GM12878 (cell line): Measurements from ENCODE around the gene SERPINE2. TPM values are rescaled to one million over a fixed set of nuclear protein-coding genes. Genes with fewer than 3 reads are reported as not detected.

Experiments
- ATAC-seq: fragments of 200-7000 bp; cut with Tn5 transposase; 3 replicates; pipeline ENCODE4 v1.9.1; 2020; ENCODE audit warnings: mild to moderate bottlenecking, moderate library complexity
- BruUV-seq: library from RNA; stranded (reverse); fragments of 400-500 nt; replicated peaks from 2 replicates; lab custom pipeline; 2021; lab: Mats Ljungman, UMichigan
- CTCF ChIA-PET: fragments of 300-600 bp; sonication (Branson Sonifier 250); formaldehyde crosslinking; extraction: SDS; loops from one replicate; lab custom pipeline; 2021; ENCODE audit warnings: inconsistent platforms; lab: Yijun Ruan, JAX
- POLR2A ChIA-PET: fragments of 350-600 bp; formaldehyde crosslinking; extraction: SDS; loops from one replicate; lab custom pipeline; 2021; ENCODE audit warnings: inconsistent platforms; lab: Charles Lee
- RAD21 ChIA-PET: fragments of 300-600 bp; sonication (Branson Sonifier 250); formaldehyde crosslinking; loops from one replicate; lab custom pipeline; 2023; ENCODE audit warnings: antibody characterized with exemption; ENCODE audit not compliant: unreplicated experiment; lab: Charles Lee
- SMC1A ChIA-PET: fragments of 300-600 bp; sonication (Branson Sonifier 250); formaldehyde crosslinking; loops from one replicate; lab custom pipeline; 2023; ENCODE audit not compliant: unreplicated experiment, uncharacterized antibody; lab: Charles Lee
- DNase-seq: peaks from one replicate; pipeline ENCODE4 v3.0.0-alpha.2; 2011; ENCODE audit warnings: low read depth, low spot score
- FAIRE-seq: peaks from 3 replicates; lab custom pipeline; 2011; peaks lifted over from hg19 to GRCh38; lab: Jason Lieb, UNC
- H2AFZ ChIP-seq: 2 replicates; pipeline ENCODE4 v1.6.0; 2011; ENCODE audit warnings: low read depth, low read length, control low read depth; ENCODE audit not compliant: control insufficient read depth
- H3K27ac ChIP-seq: 2 replicates; pipeline ENCODE4 v1.5.1; 2011; ENCODE audit warnings: control low read depth; ENCODE audit not compliant: control insufficient read depth, insufficient read depth
- H3K27me3 ChIP-seq, 2 experiments: replicated peaks in 1 of 2; 2 replicates each; pipeline versions ENCODE4 v1.6.0 to v1.6.1; 2011; ENCODE audit warnings: low read length in 1 of 2; ENCODE audit not compliant: control insufficient read depth in 2 of 2, insufficient read depth in 2 of 2
- H3K36me3 ChIP-seq, 2 experiments: 2 replicates each; pipeline ENCODE4 v1.5.1; 2011; ENCODE audit warnings: low read length in 1 of 2; ENCODE audit not compliant: control insufficient read depth in 2 of 2, insufficient read depth in 2 of 2
- H3K4me1 ChIP-seq: 2 replicates; pipeline ENCODE4 v1.6.1; 2011; ENCODE audit warnings: mild to moderate bottlenecking, low read length, moderate library complexity, mixed read lengths; ENCODE audit not compliant: control insufficient read depth, insufficient read depth
- H3K4me2 ChIP-seq: 2 replicates; pipeline ENCODE4 v1.6.0; 2011; ENCODE audit warnings: control low read depth; ENCODE audit not compliant: control insufficient read depth, insufficient read depth
- H3K4me3 ChIP-seq: fragments of 200-600 bp; sonication (generic); 2 replicates; pipeline ENCODE4 v1.5.1; 2016
- H3K79me2 ChIP-seq: 2 replicates; pipeline ENCODE4 v1.6.0; 2011; ENCODE audit warnings: low read length; ENCODE audit not compliant: control insufficient read depth, insufficient read depth
- H3K9ac ChIP-seq: 2 replicates; pipeline ENCODE4 v1.8.0; 2011; ENCODE audit warnings: low read length, control low read depth, mixed read lengths; ENCODE audit not compliant: control insufficient read depth, insufficient read depth
- H3K9me3 ChIP-seq: replicated peaks from 3 replicates; pipeline ENCODE4 v1.5.1; 2011; ENCODE audit warnings: mild to moderate bottlenecking, low read length; ENCODE audit not compliant: control insufficient read depth, insufficient read depth
- H4K20me1 ChIP-seq: 2 replicates; pipeline ENCODE4 v1.6.0; 2011; ENCODE audit not compliant: control insufficient read depth, insufficient read depth
- BCLAF1 ChIP-seq: fragments of 450-650 bp; IDR thresholded peaks from 2 replicates; pipeline ENCODE4 v1.6.1; 2017; ENCODE audit warnings: antibody characterized with exemption, mild to moderate bottlenecking, moderate library complexity
- CBX3 ChIP-seq: fragments of 200-600 bp; sonication (generic); IDR thresholded peaks from 2 replicates; pipeline ENCODE4 v1.6.1; 2016; ENCODE audit warnings: low read depth, borderline replicate concordance
- CEBPB ChIP-seq, 2 experiments: fragments of 150-350 bp in 1 of 2; IDR thresholded peaks; 2 replicates each; pipeline ENCODE4 v1.6.1; 2012 to 2014; ENCODE audit warnings: low read depth in 2 of 2, low read length in 2 of 2, borderline replicate concordance in 1 of 2, inconsistent platforms in 1 of 2
- CTCF ChIP-seq, 3 experiments: IDR thresholded peaks in 2 of 3; conservative IDR thresholded peaks in 1 of 3; 2 replicates each; pipeline ENCODE4 v1.5.1; 2011; ENCODE audit warnings: low read depth in 3 of 3, low read length in 3 of 3, mild to moderate bottlenecking in 3 of 3, control low read depth in 2 of 3, moderate library complexity in 2 of 3, inconsistent platforms in 1 of 3, mixed read lengths in 1 of 3; ENCODE audit not compliant: control insufficient read depth in 2 of 3, insufficient read depth in 1 of 3; ENCODE audit errors: extremely low read depth in 1 of 3
- FOXM1 ChIP-seq: IDR thresholded peaks from 2 replicates; pipeline ENCODE4 v1.6.1; 2012; ENCODE audit warnings: low read depth, mild to moderate bottlenecking, inconsistent platforms, low read length, moderate library complexity
- MEF2A ChIP-seq: IDR thresholded peaks from 2 replicates; pipeline ENCODE4 v1.6.1; 2011; ENCODE audit warnings: low read depth, mild to moderate bottlenecking, low read length, moderate library complexity; ENCODE audit not compliant: insufficient read depth
- MEF2B ChIP-seq: fragments of 450-650 bp; IDR thresholded peaks from 2 replicates; pipeline ENCODE4 v1.6.1; 2018; ENCODE audit warnings: mild to moderate bottlenecking, moderate library complexity; ENCODE audit not compliant: partially characterized antibody, poor library complexity, severe bottlenecking
- MTA3 ChIP-seq: IDR thresholded peaks from 2 replicates; pipeline ENCODE4 v1.6.1; 2012; ENCODE audit warnings: low read length, inconsistent platforms, borderline replicate concordance
- POU2F2 ChIP-seq: IDR thresholded peaks from 3 replicates; pipeline ENCODE4 v1.6.1; 2011; ENCODE audit warnings: low read depth, mild to moderate bottlenecking, low read length, borderline replicate concordance
- RCOR1 ChIP-seq: conservative IDR thresholded peaks from 2 replicates; pipeline ENCODE4 v1.6.1; 2012; ENCODE audit warnings: low read depth, low read length, improper control_type of control experiment
- RELB ChIP-seq: fragments of 450-650 bp; IDR thresholded peaks from 2 replicates; pipeline ENCODE4 v1.6.1; 2017; ENCODE audit warnings: low read depth, mild to moderate bottlenecking, moderate library complexity
- SPI1 ChIP-seq: IDR thresholded peaks from 2 replicates; pipeline ENCODE4 v1.6.1; 2011; ENCODE audit warnings: low read depth, mild to moderate bottlenecking, low read length, moderate library complexity, borderline replicate concordance; ENCODE audit not compliant: insufficient read depth
- SUZ12 ChIP-seq: fragments of 200-600 bp; sonication (generic); IDR thresholded peaks from one replicate; pipeline ENCODE4 v1.6.1; 2018; ENCODE audit warnings: antibody characterized with exemption, mild to moderate bottlenecking; ENCODE audit not compliant: unreplicated experiment
- TAF1 ChIP-seq: IDR thresholded peaks from 2 replicates; pipeline ENCODE4 v1.6.1; 2011; ENCODE audit warnings: mild to moderate bottlenecking, low read depth, low read length, borderline replicate concordance
- ZNF217 ChIP-seq: fragments of 450-650 bp; IDR thresholded peaks from 2 replicates; pipeline ENCODE4 v1.6.1; 2017; ENCODE audit warnings: antibody characterized with exemption, mild to moderate bottlenecking
- WGBS: methylation state at CpG from one replicate; pipeline ENCODE4 v1.1.6; 2016; ENCODE audit warnings: low lambda C conversion rate; ENCODE audit not compliant: insufficient replicate concordance, insufficient coverage; ENCODE audit errors: missing lambda C conversion rate; 5-methylcytosine and 5-hydroxymethylcytosine counted together
- in situ Hi-C: fragments of 300-500 bp; cut with MboI; formaldehyde crosslinking; loops from 9 replicates; pipeline ENCODE4 v1.14.3; 2018; ENCODE audit warnings: mixed read lengths
- intact Hi-C: fragments of 100-400 bp; cut with micrococcal nuclease; formaldehyde crosslinking; loops from one replicate; pipeline ENCODE4 v1.14.2; 2022; ENCODE audit not compliant: unreplicated experiment
- polyA plus RNA-seq, 11 experiments: library from polyadenylated mRNA; depleted of rRNA in 4 of 11; unstranded in 6 of 11; stranded (reverse) in 5 of 11; fragments of >200 nt; fragmentation: Nextera tagmentation in 4 of 11; fragmentation: Illumina TruSeq in 1 of 11; extraction: Ambion mirVana in 4 of 11; extraction: Trizol in 1 of 11; gene quantifications; 1 replicate in 1 of 11; 2 replicates in 10 of 11; pipeline versions ENCODE4 v1.2.1 to v1.2.3, GENCODE V29; 2011 to 2016; ENCODE audit warnings: inconsistent platforms in 2 of 11, missing spikeins in 2 of 11, low read depth in 1 of 11
- total RNA-seq, 4 experiments: library from RNA; depleted of rRNA in 3 of 4; stranded (reverse); fragments of >200 nt in 3 of 4; fragmentation: Illumina TruSeq in 1 of 4; extraction: Trizol in 1 of 4; gene quantifications; 2 replicates each; pipeline versions ENCODE4 v1.2.1 to v1.2.3, GENCODE V29; 2013 to 2021

Gene SERPINE2
- total and polyA plus RNA-seq, 10 of the 15 experiments (the other 5 are each of a cell fraction or from before 2014, with no cell fraction given): 0.18 to 1.7 (median 0.39) TPM

- TF ChIP-seq CBX3 (no peak), TAF1 (no peak), FOXM1 (no peak), SUZ12 (no peak), BCLAF1 (no peak), RELB (no peak)
Observed at GRCh38 chr2:223989856-223990232, 49.2 kb downstream of the SERPINE2 start (continued).

GRCh38 chr2:223989206-223989855 lies 49.8 kb downstream of the SERPINE2 start:
- DNase-seq (no peak), FAIRE-seq (no peak), ATAC-seq (peak; percentile 84)
- ChIA-PET SMC1A (interaction anchor here (1.0 to 7.2 kb wide), 3 partner anchors 19 to 298 kb away, joined by 3 to 108 read pairs (median 4); no protein-coding TSS in a partner anchor), CTCF (interaction anchor here (1.1 to 11.1 kb wide), 4 partner anchors 17 to 299 kb away, joined by 3 to 188 read pairs (median 80); no protein-coding TSS in a partner anchor), POLR2A (no interaction called here), RAD21 (interaction anchor here (0.7 to 2.8 kb wide), 2 partner anchors 19 to 295 kb away, joined by 4 to 12 read pairs; no protein-coding TSS in a partner anchor)
- H3K27me3 ChIP-seq: peaks cover 0 to 5% of the 10 kb centered on the region in 2 experiments; a peak in 3 of 4 replicates
- intact Hi-C loops: loop anchor here (1.0 kb wide), 1 partner anchor 295 kb away; no protein-coding TSS in a partner anchor
- no peak overlapping the region for H3K27ac ChIP-seq
- no peaks in the 10 kb centered on the region for H3K4me1 ChIP-seq
- no peaks in the 10 kb centered on the region for H3K36me3 ChIP-seq
- H3K4me3 ChIP-seq: no peak overlapping the region
- no peaks in the 10 kb centered on the region for H3K79me2 ChIP-seq
- H2AFZ ChIP-seq: no peak overlapping the region
- H3K9me3 ChIP-seq: no peaks in the 10 kb centered on the region
- in situ Hi-C loops: loop anchor here (25.0 kb wide), 1 partner anchor 648 kb away; no protein-coding TSS in a partner anchor
- no TSS peak for BruUV-seq
- no peaks in the 10 kb centered on the region for H4K20me1 ChIP-seq
- WGBS: 43% methylated on average over 10 of the region's 10 CpGs
- H3K4me2 ChIP-seq: no peak overlapping the region
- H3K9ac ChIP-seq: no peak overlapping the region
- no peak for TF ChIP-seq MEF2B
- TF ChIP-seq MEF2A: no peak
- TF ChIP-seq CTCF (IDR thresholded peaks at IDR 0.05 in 2 of 3, conservative IDR thresholded peaks at IDR 0.05 in 1 of 3; ENCODE audit: control insufficient read depth in 2 of 3, extremely low read depth in 1 of 3, insufficient read depth in 1 of 3, low read depth in 3 of 3, low read length in 3 of 3): peak in 2 of 3 experiments; percentile 8 to 25; a peak in 1 of 6 replicates
- TF ChIP-seq POU2F2: no peak
- TF ChIP-seq CEBPB (IDR thresholded peaks at IDR 0.05; ENCODE audit: borderline replicate concordance in 1 of 2, low read depth in 2 of 2, low read length in 2 of 2): no peak
- TF ChIP-seq ZNF217: no peak
- no peak for TF ChIP-seq RCOR1
- TF ChIP-seq SPI1: no peak
- no peak for TF ChIP-seq MTA3
